SK-N-SH (cell line): ENCODE measurements around the gene ASAP2. TPM values are rescaled to one million over a fixed set of nuclear protein-coding genes. Genes with fewer than 3 reads are reported as not detected.

ENCODE experiments used
- CTCF ChIA-PET: fragments of 300-600, 350-600 bp; formaldehyde crosslinking; extraction: SDS; loops from one replicate; lab custom pipeline; 2021; lab: Yijun Ruan, JAX
- POLR2A ChIA-PET: fragments of 350-600 bp; sonication (Branson Sonifier 250); formaldehyde crosslinking; extraction: SDS; loops from one replicate; lab custom pipeline; 2020; ENCODE audit warnings: antibody characterized with exemption, inconsistent platforms; lab: Yijun Ruan, JAX
- DNase-seq: peaks from one replicate; pipeline ENCODE4 v3.0.0; 2012
- H2AFZ ChIP-seq: fragments of 200-600 bp; sonication (generic); 2 replicates; pipeline ENCODE4 v1.8.1; 2016; ENCODE audit warnings: antibody characterized with exemption, mild to moderate bottlenecking, low read depth
- H3F3A ChIP-seq: fragments of 200-600 bp; sonication (generic); replicated peaks from 2 replicates; pipeline ENCODE3; 2016; ENCODE audit warnings: antibody characterized with exemption, mild to moderate bottlenecking; ENCODE audit not compliant: insufficient read depth
- H3K27ac ChIP-seq, 2 experiments: fragments of 200-500 bp in 1 of 2; fragments of 200-600 bp in 1 of 2; sonication (Bioruptor generic) in 1 of 2; sonication (generic), shearing (Covaris generic) in 1 of 2; 2 replicates each; pipeline versions ENCODE4 v1.5.1 to v1.6.1; 2014 to 2016; ENCODE audit warnings: low read depth in 2 of 2, inconsistent platforms in 1 of 2, low read length in 1 of 2, mild to moderate bottlenecking in 1 of 2, mixed read lengths in 1 of 2
- H3K27me3 ChIP-seq: fragments of 200-600 bp; sonication (generic), shearing (Covaris generic); 2 replicates; pipeline ENCODE4 v1.6.1; 2016; ENCODE audit warnings: mixed run types; ENCODE audit not compliant: insufficient read depth
- H3K36me3 ChIP-seq, 2 experiments: fragments of 200-500 bp in 1 of 2; fragments of 200-600 bp in 1 of 2; sonication (Bioruptor generic) in 1 of 2; sonication (generic) in 1 of 2; replicated peaks in 1 of 2; 2 replicates each; pipeline versions ENCODE3 to v1.5.1; 2014 to 2016; ENCODE audit warnings: low read length in 1 of 2, mild to moderate bottlenecking in 1 of 2; ENCODE audit not compliant: insufficient read depth in 2 of 2, control insufficient read depth in 1 of 2
- H3K4me1 ChIP-seq, 2 experiments: fragments of 200-500 bp in 1 of 2; fragments of 200-600 bp in 1 of 2; sonication (Bioruptor generic) in 1 of 2; sonication (generic), shearing (Covaris generic) in 1 of 2; 2 replicates each; pipeline versions ENCODE4 v1.5.1 to v1.6.1; 2014 to 2016; ENCODE audit warnings: low read depth in 1 of 2, low read length in 1 of 2, mixed run types in 1 of 2; ENCODE audit not compliant: insufficient read depth in 2 of 2, control insufficient read depth in 1 of 2
- H3K4me2 ChIP-seq: fragments of 200-600 bp; sonication (generic), shearing (Covaris generic); 2 replicates; pipeline ENCODE4 v1.6.1; 2017; ENCODE audit warnings: mixed run types
- H3K4me3 ChIP-seq, 2 experiments: fragments of 200-500 bp in 1 of 2; fragments of 200-600 bp in 1 of 2; sonication (Bioruptor generic) in 1 of 2; sonication (generic), shearing (Covaris generic) in 1 of 2; 2 replicates each; pipeline versions ENCODE4 v1.5.1 to v1.8.1; 2014 to 2016; ENCODE audit warnings: low read depth in 2 of 2, inconsistent platforms in 1 of 2, low read length in 1 of 2, mild to moderate bottlenecking in 1 of 2, mixed read lengths in 1 of 2, moderate library complexity in 1 of 2
- H3K79me2 ChIP-seq: fragments of 200-600 bp; sonication (generic); 2 replicates; pipeline ENCODE4 v1.8.1; 2017; ENCODE audit warnings: mild to moderate bottlenecking; ENCODE audit not compliant: insufficient read depth
- H3K9ac ChIP-seq: fragments of 200-600 bp; sonication (generic); 2 replicates; pipeline ENCODE4 v1.6.1; 2017; ENCODE audit warnings: mixed run types
- H3K9me2 ChIP-seq: fragments of 200-600 bp; sonication (generic); 2 replicates; pipeline ENCODE4 v1.6.1; 2017; ENCODE audit warnings: mixed run types
- H3K9me3 ChIP-seq: fragments of 200-600 bp; sonication (generic); 2 replicates; pipeline ENCODE4 v1.6.1; 2017; ENCODE audit warnings: mixed run types, mild to moderate bottlenecking, moderate library complexity
- H4K20me1 ChIP-seq: fragments of 200-600 bp; sonication (generic); 2 replicates; pipeline ENCODE4 v1.6.1; 2017; ENCODE audit warnings: mild to moderate bottlenecking, mixed run types; ENCODE audit not compliant: insufficient read depth
- CHD2 ChIP-seq: fragments of 150-350 bp; IDR thresholded peaks from 2 replicates; pipeline ENCODE4 v1.6.1; 2018; ENCODE audit warnings: low read length; ENCODE audit not compliant: partially characterized antibody
- EZH2phosphoT487 ChIP-seq: fragments of 200-600 bp; sonication (generic); IDR thresholded peaks from 2 replicates; pipeline ENCODE4 v1.6.1; 2017; ENCODE audit warnings: low read depth, mixed run types, mild to moderate bottlenecking, antibody characterized with exemption, moderate library complexity, borderline replicate concordance
- FOXJ3 ChIP-seq: sonication (generic); formaldehyde crosslinking; IDR thresholded peaks from 2 replicates; pipeline ENCODE4 v1.5.1; 2020; ENCODE audit warnings: mild to moderate bottlenecking, missing genetic modification reagents
- FOXM1 ChIP-seq: IDR thresholded peaks from 2 replicates; pipeline ENCODE4 v1.4.0; 2012; ENCODE audit warnings: low read depth, mild to moderate bottlenecking
- GABPA ChIP-seq: IDR thresholded peaks from 2 replicates; pipeline ENCODE4 v1.4.0; 2012; ENCODE audit warnings: low read depth, mild to moderate bottlenecking
- GATA2 ChIP-seq: sonication (generic); formaldehyde crosslinking; IDR thresholded peaks from 2 replicates; pipeline ENCODE4 v1.5.0; 2020; ENCODE audit warnings: mild to moderate bottlenecking, missing genetic modification reagents
- IRF3 ChIP-seq: fragments of 150-350 bp; IDR thresholded peaks from 2 replicates; pipeline ENCODE4 v1.6.1; 2016; ENCODE audit warnings: mild to moderate bottlenecking, low read depth, low read length
- JUND ChIP-seq: IDR thresholded peaks from 2 replicates; pipeline ENCODE4 v1.4.0; 2012
- MEF2A ChIP-seq: IDR thresholded peaks from 2 replicates; pipeline ENCODE4 v1.4.0; 2012; ENCODE audit warnings: low read depth, borderline replicate concordance
- MXI1 ChIP-seq: IDR thresholded peaks from 2 replicates; pipeline ENCODE4 v1.6.1; 2012; ENCODE audit warnings: mild to moderate bottlenecking, low read depth, low read length, improper control_type of control experiment
- NFIC ChIP-seq: IDR thresholded peaks from 2 replicates; pipeline ENCODE4 v1.4.0; 2012; ENCODE audit warnings: borderline replicate concordance
- NRF1 ChIP-seq: IDR thresholded peaks from 2 replicates; pipeline ENCODE4 v1.6.1; 2012; ENCODE audit warnings: low read depth, mild to moderate bottlenecking, low read length
- RAD21 ChIP-seq: IDR thresholded peaks from 2 replicates; pipeline ENCODE4 v1.6.1; 2012; ENCODE audit warnings: mild to moderate bottlenecking, low read length
- RCOR1 ChIP-seq: fragments of 150-350 bp; IDR thresholded peaks from 2 replicates; pipeline ENCODE4 v1.6.1; 2017; ENCODE audit warnings: antibody characterized with exemption, low read length
- REST ChIP-seq: IDR thresholded peaks from 2 replicates; pipeline ENCODE4 v1.6.1; 2012; ENCODE audit warnings: mild to moderate bottlenecking, low read depth, low read length, moderate library complexity
- RFX5 ChIP-seq: IDR thresholded peaks from 2 replicates; pipeline ENCODE4 v1.6.1; 2012; ENCODE audit warnings: mild to moderate bottlenecking, improper control_type of control experiment, low read length
- RXRA ChIP-seq: IDR thresholded peaks from 2 replicates; pipeline ENCODE4 v1.4.0; 2012; ENCODE audit warnings: low read depth, mild to moderate bottlenecking, borderline replicate concordance
- SMC3 ChIP-seq: IDR thresholded peaks from 2 replicates; pipeline ENCODE4 v1.6.1; 2012; ENCODE audit warnings: low read depth, low read length, improper control_type of control experiment
- TAF1 ChIP-seq: IDR thresholded peaks from 2 replicates; pipeline ENCODE4 v1.6.1; 2012; ENCODE audit warnings: low read depth, mild to moderate bottlenecking, low read length, moderate library complexity, borderline replicate concordance
- TCF12 ChIP-seq: IDR thresholded peaks from 2 replicates; pipeline ENCODE4 v1.4.0; 2012
- TEAD4 ChIP-seq: IDR thresholded peaks from 2 replicates; pipeline ENCODE4 v1.4.0; 2012; ENCODE audit warnings: mild to moderate bottlenecking, borderline replicate concordance; ENCODE audit not compliant: insufficient read depth
- YY1 ChIP-seq: IDR thresholded peaks from 2 replicates; pipeline ENCODE4 v1.4.0; 2012; ENCODE audit warnings: low read depth, mild to moderate bottlenecking
- ZBTB33 ChIP-seq: IDR thresholded peaks from 2 replicates; pipeline ENCODE4 v1.4.0; 2012; ENCODE audit warnings: low read depth, borderline replicate concordance
- WGBS: methylation state at CpG from one replicate; pipeline ENCODE4 v1.1.6; 2017; ENCODE audit warnings: low lambda C conversion rate; 5-methylcytosine and 5-hydroxymethylcytosine counted together
- polyA plus RNA-seq, 3 experiments: library from polyadenylated mRNA; depleted of rRNA; stranded (reverse); fragments of >200 nt; gene quantifications; 2 replicates each; pipeline ENCODE4 v1.2.3, GENCODE V29; 2012
- TF ChIP-seq, protein P1 (sequence below): IDR thresholded peaks from 2 replicates; pipeline ENCODE4; 2012

The ASAP2 gene
- polyA plus RNA-seq, 1 of the 3 experiments (the other 2 are of a cell fraction), result 37.9 TPM

DNA sequence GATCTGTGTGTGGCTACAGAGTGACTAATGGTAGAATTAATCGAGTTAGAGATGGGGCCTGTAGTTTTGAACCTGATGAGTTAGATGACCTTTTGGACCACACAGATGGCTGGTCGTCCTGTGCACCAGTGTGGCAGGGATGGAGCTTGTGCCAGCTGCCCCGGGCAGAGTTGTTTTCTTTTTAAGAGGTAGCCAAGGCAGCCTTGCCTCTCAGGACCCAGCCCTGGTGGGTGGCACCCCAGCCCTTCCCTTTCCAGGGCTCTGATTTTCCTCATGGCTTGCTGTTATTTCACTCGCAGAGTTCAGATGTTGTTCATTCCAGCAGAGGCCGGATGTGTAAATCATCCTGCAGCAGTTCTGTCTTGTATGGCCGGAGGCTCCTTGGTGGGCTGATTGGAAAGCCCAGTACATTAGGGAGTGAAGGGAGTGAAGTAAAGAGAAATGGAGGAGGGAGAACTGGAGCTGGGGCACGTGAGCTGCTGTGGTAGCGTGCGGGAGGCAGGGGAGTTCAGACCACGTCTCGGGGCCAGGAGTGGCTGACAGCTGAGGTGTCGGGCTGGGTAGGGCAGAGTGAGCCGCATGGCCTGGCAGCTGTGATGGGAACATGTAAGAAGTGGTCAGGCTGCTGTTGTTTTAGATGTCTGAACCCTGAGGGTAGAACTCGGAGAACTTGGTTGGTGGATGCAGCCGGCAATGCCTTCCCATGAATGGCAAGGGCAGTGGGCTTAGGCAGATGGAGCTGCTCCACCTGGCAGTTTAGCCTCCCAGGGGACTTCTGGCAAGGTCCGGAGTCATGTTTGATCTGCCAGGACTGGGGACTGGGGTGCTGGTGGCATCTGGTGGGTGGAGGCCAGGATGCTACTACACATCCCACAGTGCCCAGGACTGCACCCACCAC is 28.8 kb downstream of the ASAP2 start:
- no peaks in the 10 kb centered on the region for H3K9me3 ChIP-seq
- H2AFZ ChIP-seq, result no peak overlapping the region
- CTCF ChIA-PET, result interaction anchor here (0.6 to 8.7 kb wide), 15 partner anchors 11 to 187 kb away, joined by 3 to 93 read pairs (median 3); partner anchors contain the start of gene ASAP2
- TF ChIP-seq RXRA, result peak; percentile 82; the same call in 1 of the 2 replicates
- TF ChIP-seq, protein P1, sequence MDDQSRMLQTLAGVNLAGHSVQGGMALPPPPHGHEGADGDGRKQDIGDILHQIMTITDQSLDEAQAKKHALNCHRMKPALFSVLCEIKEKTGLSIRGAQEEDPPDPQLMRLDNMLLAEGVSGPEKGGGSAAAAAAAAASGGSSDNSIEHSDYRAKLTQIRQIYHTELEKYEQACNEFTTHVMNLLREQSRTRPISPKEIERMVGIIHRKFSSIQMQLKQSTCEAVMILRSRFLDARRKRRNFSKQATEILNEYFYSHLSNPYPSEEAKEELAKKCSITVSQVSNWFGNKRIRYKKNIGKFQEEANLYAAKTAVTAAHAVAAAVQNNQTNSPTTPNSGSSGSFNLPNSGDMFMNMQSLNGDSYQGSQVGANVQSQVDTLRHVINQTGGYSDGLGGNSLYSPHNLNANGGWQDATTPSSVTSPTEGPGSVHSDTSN, result no peak; the same call in 1 of the 2 replicates
- TF ChIP-seq YY1, result no peak
- TF ChIP-seq TAF1, result peak; percentile 12; the same call in 1 of the 2 replicates
- peak; percentile 10; the same call in 1 of the 2 replicates for TF ChIP-seq RAD21
- TF ChIP-seq JUND, result no peak; the same call in 1 of the 2 replicates
- TF ChIP-seq REST, result 0 out of 2 replicates have a peak, but pooled peaks have one; percentile 5
- peak; percentile 90 for TF ChIP-seq FOXJ3
- TF ChIP-seq IRF3, result no peak
- TF ChIP-seq NFIC, result no peak; the same call in none of the 2 replicates
- peak; percentile 86 for TF ChIP-seq GATA2
- no peak; the same call in 1 of the 2 replicates for TF ChIP-seq RFX5
- peak; percentile 81; the same call in 1 of the 2 replicates for TF ChIP-seq TCF12
- TF ChIP-seq FOXM1, result peak; percentile 34; the same call in 1 of the 2 replicates
- TF ChIP-seq NRF1, result no peak
- TF ChIP-seq ZBTB33, result no peak
- no peak for TF ChIP-seq EZH2phosphoT487
- no peak; the same call in 1 of the 2 replicates for TF ChIP-seq GABPA
- peak; percentile 6; the same call in 1 of the 2 replicates for TF ChIP-seq TEAD4
- no peak; the same call in 1 of the 2 replicates for TF ChIP-seq SMC3
- TF ChIP-seq RCOR1, result peak; percentile 97
- TF ChIP-seq MXI1, result peak; percentile 93
- peak; percentile 74 for TF ChIP-seq CHD2
- no peak for TF ChIP-seq MEF2A

More for the DNA sequence above, 28.8 kb downstream of the ASAP2 start:
- H3K79me2 ChIP-seq, result peaks cover 92% of the 10 kb centered on the region
- H3K4me3 ChIP-seq, result peak overlapping the region; percentile 29 to 44
- peaks cover 54% of the 10 kb centered on the region for H3F3A ChIP-seq
- peak; percentile 87 for DNase-seq
- H3K9ac ChIP-seq, result peak overlapping the region; percentile 79
- H4K20me1 ChIP-seq, result no peaks in the 10 kb centered on the region
- H3K27ac ChIP-seq, result peak overlapping the region; percentile 99 to 100
- no peaks in the 10 kb centered on the region for H3K27me3 ChIP-seq
- H3K4me1 ChIP-seq, result peaks cover 85 to 98% of the 10 kb centered on the region in 2 experiments
- POLR2A ChIA-PET, result interaction anchor here (0.8 to 2.4 kb wide), 9 partner anchors 8 to 558 kb away, joined by 3 to 20 read pairs (median 4); no protein-coding TSS in a partner anchor
- no peaks in the 10 kb centered on the region for H3K9me2 ChIP-seq
- H3K4me2 ChIP-seq, result peak overlapping the region; percentile 71
- 24% methylated on average over 16 of the region's 16 CpGs for WGBS
- H3K36me3 ChIP-seq, result peaks cover 0 to 4% of the 10 kb centered on the region in 2 experiments
